Neural progenitor cell (in vitro differentiated cells): ENCODE data around the gene EDDM3A. TPM values are rescaled to one million over a fixed set of nuclear protein-coding genes. Genes with fewer than 3 reads are reported as not detected.
"Not testable (repeated sequence)": the region's sequence is repeated elsewhere in the genome, so short reads cannot be mapped to it uniquely, and the experiment has no call there.

ENCODE experiments used
- DNase-seq: peaks from one replicate; pipeline ENCODE4 v3.0.0-alpha.2; 2016; ENCODE audit warnings: low spot score
- H2AFZ ChIP-seq: fragments of 200-600 bp; sonication (generic); replicated peaks from 2 replicates; pipeline ENCODE4 v1.6.1; 2016; ENCODE audit warnings: antibody characterized with exemption
- H3F3A ChIP-seq: fragments of 200-600 bp; sonication (generic); 2 replicates; pipeline ENCODE4 v1.6.1; 2016; ENCODE audit warnings: antibody characterized with exemption, low read depth
- H3K27ac ChIP-seq: fragments of 200-600 bp; sonication (generic); 2 replicates; pipeline ENCODE4 v1.5.1; 2016; ENCODE audit warnings: mild to moderate bottlenecking
- H3K27me3 ChIP-seq: fragments of 200-600 bp; sonication (generic); 2 replicates; pipeline ENCODE4 v1.6.1; 2016; ENCODE audit warnings: mild to moderate bottlenecking, moderate library complexity
- H3K36me3 ChIP-seq: fragments of 200-600 bp; sonication (generic); 2 replicates; pipeline ENCODE4 v1.5.1; 2016
- H3K4me1 ChIP-seq: fragments of 200-600 bp; sonication (generic); 2 replicates; pipeline ENCODE4 v1.6.1; 2016; ENCODE audit warnings: mixed run types
- H3K4me2 ChIP-seq: fragments of 200-600 bp; sonication (generic); 2 replicates; pipeline ENCODE4 v1.6.1; 2016
- H3K4me3 ChIP-seq: fragments of 200-600 bp; sonication (generic); 2 replicates; pipeline ENCODE4 v1.5.1; 2016
- H3K79me2 ChIP-seq: fragments of 200-600 bp; sonication (generic); 2 replicates; pipeline ENCODE4 v1.6.1; 2016; ENCODE audit warnings: low read depth
- H3K9ac ChIP-seq: fragments of 200-600 bp; sonication (generic); 2 replicates; pipeline ENCODE4 v1.6.1; 2016
- H3K9me3 ChIP-seq: fragments of 200-600 bp; sonication (generic); 2 replicates; pipeline ENCODE4 v1.5.1; 2016; ENCODE audit warnings: low read depth
- H4K20me1 ChIP-seq: fragments of 200-600 bp; sonication (generic); 2 replicates; pipeline ENCODE4 v1.6.1; 2016; ENCODE audit warnings: low read depth
- H3K27ac Mint-ChIP-seq: 3 replicates; pipeline ENCODE4 v1.8.0; 2021; ENCODE audit warnings: mixed read lengths
- H3K27me3 Mint-ChIP-seq: 2 replicates; pipeline ENCODE4 v1.8.0; 2022; ENCODE audit warnings: low read depth, mild to moderate bottlenecking, inconsistent platforms, moderate library complexity, mixed read lengths; ENCODE audit not compliant: insufficient read depth
- H3K36me3 Mint-ChIP-seq: 3 replicates; pipeline ENCODE4 v1.8.0; 2021; ENCODE audit warnings: mixed read lengths
- H3K4me1 Mint-ChIP-seq: 3 replicates; pipeline ENCODE4 v1.8.0; 2021; ENCODE audit warnings: mixed read lengths
- H3K4me3 Mint-ChIP-seq: 3 replicates; pipeline ENCODE4 v1.8.0; 2021; ENCODE audit warnings: mild to moderate bottlenecking, moderate library complexity, mixed read lengths
- H3K9me3 Mint-ChIP-seq: 3 replicates; pipeline ENCODE4 v1.8.0; 2020; ENCODE audit warnings: mixed read lengths
- CTCF ChIP-seq: fragments of 200-600 bp; sonication (generic); IDR thresholded peaks from 2 replicates; pipeline ENCODE4 v1.5.1; 2017; ENCODE audit warnings: antibody characterized with exemption, mild to moderate bottlenecking
- EZH2 ChIP-seq: fragments of 200-600 bp; sonication (generic); IDR thresholded peaks from 2 replicates; pipeline ENCODE4 v1.6.1; 2017; ENCODE audit warnings: antibody characterized with exemption, mild to moderate bottlenecking, moderate library complexity
- EZH2phosphoT487 ChIP-seq: fragments of 200-600 bp; sonication (generic); IDR thresholded peaks from 2 replicates; pipeline ENCODE4 v1.6.1; 2017; ENCODE audit warnings: antibody characterized with exemption
- total RNA-seq: library from RNA; depleted of rRNA; stranded (reverse); fragments of >200 nt; gene quantifications from 2 replicates; pipeline ENCODE4 v1.2.3, GENCODE V29; 2015; ENCODE audit warnings: low replicate concordance

EDDM3A gene
- total RNA-seq, 1 donor from 2014 or later = not detected

GRCh38 chr14:20698018-20698329, 47.7 kb upstream of the EDDM3A start:
- Mint-ChIP-seq H3K27me3 (peaks cover 2% of the 10 kb centered on the region), H3K9me3 (peaks cover 3% of the 10 kb centered on the region), H3K4me3 (no peak overlapping the region), H3K36me3 (no peaks in the 10 kb centered on the region), H3K27ac (no peak overlapping the region), H3K4me1 (peaks cover 2% of the 10 kb centered on the region)
- H3K27me3 ChIP-seq = no peaks in the 10 kb centered on the region
- no peak for TF ChIP-seq CTCF
- no peak for TF ChIP-seq EZH2phosphoT487
- no peak for TF ChIP-seq EZH2
- no peak overlapping the region for H3K4me2 ChIP-seq
- H3K4me3 ChIP-seq = no peak overlapping the region
- no peak overlapping the region for H3K27ac ChIP-seq
- no peaks in the 10 kb centered on the region for H4K20me1 ChIP-seq
- H3F3A ChIP-seq = no peaks in the 10 kb centered on the region
- H3K9me3 ChIP-seq = no peaks in the 10 kb centered on the region
- H2AFZ ChIP-seq = no peak overlapping the region
- H3K4me1 ChIP-seq = no peaks in the 10 kb centered on the region
- H3K36me3 ChIP-seq = no peaks in the 10 kb centered on the region
- DNase-seq = no peak
- H3K9ac ChIP-seq = no peak overlapping the region
- no peaks in the 10 kb centered on the region for H3K79me2 ChIP-seq

GRCh38 chr14:20698934-20699333, 46.8 kb upstream of the EDDM3A start:
- Histone ChIP-seq H3F3A (no peaks in the 10 kb centered on the region), H4K20me1 (no peaks in the 10 kb centered on the region), H3K4me2 (no peak overlapping the region), H3K79me2 (no peaks in the 10 kb centered on the region), H3K27ac (no peak overlapping the region), H3K4me3 (no peak overlapping the region), H3K9ac (no peak overlapping the region), H3K9me3 (no peaks in the 10 kb centered on the region), H2AFZ (no peak overlapping the region), H3K4me1 (no peaks in the 10 kb centered on the region), H3K27me3 (no peaks in the 10 kb centered on the region), H3K36me3 (no peaks in the 10 kb centered on the region)
- Mint-ChIP-seq H3K4me3 (no peak overlapping the region), H3K27me3 (peaks cover 2% of the 10 kb centered on the region), H3K36me3 (no peaks in the 10 kb centered on the region), H3K4me1 (peaks cover 2% of the 10 kb centered on the region), H3K27ac (no peak overlapping the region), H3K9me3 (peaks cover 3% of the 10 kb centered on the region)
- TF ChIP-seq CTCF = no peak
- TF ChIP-seq EZH2phosphoT487 = no peak
- TF ChIP-seq EZH2 = no peak
- no peak for DNase-seq

- Histone ChIP-seq H4K20me1 (no peaks in the 10 kb centered on the region), H3K4me2 (no peak overlapping the region), H2AFZ (no peak overlapping the region), H3K36me3 (no peaks in the 10 kb centered on the region), H3K27ac (no peak overlapping the region), H3K79me2 (no peaks in the 10 kb centered on the region), H3K4me1 (no peaks in the 10 kb centered on the region), H3K4me3 (no peak overlapping the region), H3K27me3 (no peaks in the 10 kb centered on the region), H3F3A (no peaks in the 10 kb centered on the region), H3K9me3 (no peaks in the 10 kb centered on the region), H3K9ac (no peak overlapping the region)
- Mint-ChIP-seq H3K27me3 (peaks cover 1% of the 10 kb centered on the region), H3K27ac (no peak overlapping the region), H3K4me1 (peaks cover 2% of the 10 kb centered on the region), H3K9me3 (peaks cover 3% of the 10 kb centered on the region), H3K36me3 (no peaks in the 10 kb centered on the region), H3K4me3 (no peak overlapping the region)
- no peak for DNase-seq
- TF ChIP-seq CTCF (no peak), EZH2 (no peak), EZH2phosphoT487 (no peak)
These were observed 45.8 kb upstream of the EDDM3A start for GRCh38 chr14:20699931-20700330.

- H3K36me3 ChIP-seq, H3K27ac ChIP-seq, H3K9ac ChIP-seq, H3K27me3 ChIP-seq, H3K36me3 Mint-ChIP-seq, H2AFZ ChIP-seq, H3K27me3 Mint-ChIP-seq, H3F3A ChIP-seq, H4K20me1 ChIP-seq, H3K4me1 Mint-ChIP-seq, DNase-seq, H3K4me3 Mint-ChIP-seq, H3K9me3 ChIP-seq, H3K27ac Mint-ChIP-seq, H3K4me1 ChIP-seq, H3K9me3 Mint-ChIP-seq, H3K79me2 ChIP-seq, H3K4me3 ChIP-seq, H3K4me2 ChIP-seq: not testable (repeated sequence)
These were observed 44.7 kb upstream of the EDDM3A start for GRCh38 chr14:20700965-20701364.
